OCI-LY1 (cell line): Measurements from ENCODE around the gene ATP2C1.

Experiments
- H2AFZ ChIP-seq: fragments of 200-600 bp; sonication (generic), shearing (Covaris generic); 2 replicates; pipeline ENCODE4 v1.6.0; 2014; ENCODE audit warnings: antibody characterized with exemption, mild to moderate bottlenecking, low read length
- H3F3A ChIP-seq: fragments of 200-600 bp; sonication (generic), shearing (Covaris generic); 2 replicates; pipeline ENCODE4 v1.6.0; 2014; ENCODE audit warnings: mild to moderate bottlenecking, antibody characterized with exemption, low read length, moderate library complexity; ENCODE audit not compliant: insufficient read depth
- H3K27ac ChIP-seq: fragments of 200-600 bp; sonication (generic); 2 replicates; pipeline ENCODE4 v1.5.1; 2014; ENCODE audit warnings: low read length, mixed run types, mild to moderate bottlenecking, low read depth; ENCODE audit not compliant: poor library complexity, severe bottlenecking
- H3K27me3 ChIP-seq: fragments of 200-600 bp; sonication (generic); 2 replicates; pipeline ENCODE4 v1.6.0; 2014; ENCODE audit warnings: antibody characterized with exemption, mild to moderate bottlenecking, low read length, moderate library complexity; ENCODE audit not compliant: insufficient read depth
- H3K36me3 ChIP-seq: fragments of 200-600 bp; sonication (generic); 2 replicates; pipeline ENCODE4 v1.6.1; 2014; ENCODE audit warnings: mild to moderate bottlenecking, antibody characterized with exemption, low read length, moderate library complexity, mixed read lengths; ENCODE audit not compliant: insufficient read depth
- H3K4me1 ChIP-seq: fragments of 200-600 bp; sonication (generic); 2 replicates; pipeline ENCODE4 v1.5.1; 2014; ENCODE audit warnings: mild to moderate bottlenecking, low read length, moderate library complexity; ENCODE audit not compliant: insufficient read depth, severe bottlenecking
- H3K4me2 ChIP-seq: fragments of 200-600 bp; sonication (generic), shearing (Covaris generic); 2 replicates; pipeline ENCODE4 v1.6.1; 2014; ENCODE audit warnings: low read length
- H3K4me3 ChIP-seq: fragments of 200-600 bp; sonication (generic); 2 replicates; pipeline ENCODE4 v1.5.1; 2014; ENCODE audit warnings: low read length, low read depth, mild to moderate bottlenecking, mixed read lengths; ENCODE audit not compliant: poor library complexity, severe bottlenecking
- H3K79me2 ChIP-seq: fragments of 200-600 bp; shearing (Covaris generic); 2 replicates; pipeline ENCODE4 v1.6.1; 2016; ENCODE audit warnings: mixed run types, low read length, mixed read lengths; ENCODE audit not compliant: insufficient read depth
- H3K9ac ChIP-seq: fragments of 200-600 bp; sonication (generic), shearing (Covaris generic); 2 replicates; pipeline ENCODE4 v1.6.1; 2014; ENCODE audit warnings: mild to moderate bottlenecking, low read length, mixed read lengths
- H3K9me2 ChIP-seq: fragments of 200-600 bp; sonication (generic), shearing (Covaris generic); 2 replicates; pipeline ENCODE4 v1.6.1; 2014; ENCODE audit warnings: low read depth, mild to moderate bottlenecking, low read length, mixed read lengths
- H3K9me3 ChIP-seq: fragments of 200-600 bp; shearing (Covaris generic); 2 replicates; pipeline ENCODE4 v1.6.1; 2014; ENCODE audit warnings: low read length, mixed read lengths
- H4K20me1 ChIP-seq: fragments of 200-600 bp; sonication (generic), shearing (Covaris generic); 2 replicates; pipeline ENCODE4 v1.6.0; 2016; ENCODE audit warnings: mild to moderate bottlenecking, low read length; ENCODE audit not compliant: insufficient read depth
- EZH2 ChIP-seq: fragments of 200-600 bp; sonication (generic), shearing (Covaris generic); IDR thresholded peaks from 2 replicates; pipeline ENCODE4 v1.8.0; 2017; ENCODE audit warnings: borderline replicate concordance, mixed run types, mild to moderate bottlenecking, antibody characterized with exemption, low read length, moderate library complexity, mixed read lengths
- TF ChIP-seq, protein P1 (sequence below): fragments of 200-600 bp; sonication (generic), shearing (Covaris generic); IDR thresholded peaks from 2 replicates; pipeline ENCODE4 v1.5.1; 2017; ENCODE audit warnings: mild to moderate bottlenecking, antibody characterized with exemption, low read length, moderate library complexity, mixed read lengths

ATP2C1 gene

GRCh38 chr3:130905551-130905950 lies 11.7 kb downstream of the ATP2C1 start:
- H3K9me2 ChIP-seq, result no peaks in the 10 kb centered on the region
- no peaks in the 10 kb centered on the region for H3F3A ChIP-seq
- H3K4me3 ChIP-seq, result no peak overlapping the region
- no peak overlapping the region for H2AFZ ChIP-seq
- peaks cover 12% of the 10 kb centered on the region; the same call in 1 of the 2 replicates for H3K9me3 ChIP-seq
- no peak overlapping the region for H3K4me2 ChIP-seq
- 0 out of 2 replicates have a peak, but pooled peaks cover 3% of the 10 kb centered on the region for H4K20me1 ChIP-seq
- no peak for TF ChIP-seq EZH2
- TF ChIP-seq, protein P1, sequence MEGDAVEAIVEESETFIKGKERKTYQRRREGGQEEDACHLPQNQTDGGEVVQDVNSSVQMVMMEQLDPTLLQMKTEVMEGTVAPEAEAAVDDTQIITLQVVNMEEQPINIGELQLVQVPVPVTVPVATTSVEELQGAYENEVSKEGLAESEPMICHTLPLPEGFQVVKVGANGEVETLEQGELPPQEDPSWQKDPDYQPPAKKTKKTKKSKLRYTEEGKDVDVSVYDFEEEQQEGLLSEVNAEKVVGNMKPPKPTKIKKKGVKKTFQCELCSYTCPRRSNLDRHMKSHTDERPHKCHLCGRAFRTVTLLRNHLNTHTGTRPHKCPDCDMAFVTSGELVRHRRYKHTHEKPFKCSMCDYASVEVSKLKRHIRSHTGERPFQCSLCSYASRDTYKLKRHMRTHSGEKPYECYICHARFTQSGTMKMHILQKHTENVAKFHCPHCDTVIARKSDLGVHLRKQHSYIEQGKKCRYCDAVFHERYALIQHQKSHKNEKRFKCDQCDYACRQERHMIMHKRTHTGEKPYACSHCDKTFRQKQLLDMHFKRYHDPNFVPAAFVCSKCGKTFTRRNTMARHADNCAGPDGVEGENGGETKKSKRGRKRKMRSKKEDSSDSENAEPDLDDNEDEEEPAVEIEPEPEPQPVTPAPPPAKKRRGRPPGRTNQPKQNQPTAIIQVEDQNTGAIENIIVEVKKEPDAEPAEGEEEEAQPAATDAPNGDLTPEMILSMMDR, result no peak
- peaks cover 13% of the 10 kb centered on the region for H3K36me3 ChIP-seq
- peaks cover 30% of the 10 kb centered on the region for H3K4me1 ChIP-seq
- H3K27me3 ChIP-seq, result no peaks in the 10 kb centered on the region
- H3K79me2 ChIP-seq, result peaks cover 94% of the 10 kb centered on the region
- no peak overlapping the region for H3K9ac ChIP-seq
- H3K27ac ChIP-seq, result no peak overlapping the region

GRCh38 chr3:130906374-130906995 lies 12.6 kb downstream of the ATP2C1 start:
- H3K27me3 ChIP-seq, result no peaks in the 10 kb centered on the region
- H3K4me2 ChIP-seq, result no peak overlapping the region
- H3F3A ChIP-seq, result no peaks in the 10 kb centered on the region
- H2AFZ ChIP-seq, result no peak overlapping the region
- peaks cover 20% of the 10 kb centered on the region for H3K4me1 ChIP-seq
- no peaks in the 10 kb centered on the region for H3K9me2 ChIP-seq
- peaks cover 13% of the 10 kb centered on the region for H3K36me3 ChIP-seq
- 0 out of 2 replicates have a peak, but pooled peaks cover 3% of the 10 kb centered on the region for H4K20me1 ChIP-seq
- H3K4me3 ChIP-seq, result no peak overlapping the region
- H3K9me3 ChIP-seq, result peaks cover 12% of the 10 kb centered on the region; the same call in 1 of the 2 replicates
- peaks cover 84% of the 10 kb centered on the region for H3K79me2 ChIP-seq
- TF ChIP-seq, protein P1, result no peak
- TF ChIP-seq EZH2, result no peak
- H3K9ac ChIP-seq, result no peak overlapping the region
- no peak overlapping the region for H3K27ac ChIP-seq

GRCh38 chr3:130907500-130907899 lies 13.6 kb downstream of the ATP2C1 start:
- Histone ChIP-seq H3K9ac (no peak overlapping the region), H3K9me2 (no peaks in the 10 kb centered on the region), H3K4me2 (no peak overlapping the region), H3K79me2 (peaks cover 74% of the 10 kb centered on the region), H2AFZ (no peak overlapping the region), H3K9me3 (peaks cover 12% of the 10 kb centered on the region; the same call in 1 of the 2 replicates), H3K4me3 (no peak overlapping the region), H3K4me1 (peaks cover 13% of the 10 kb centered on the region), H3K27ac (no peak overlapping the region), H3K36me3 (peaks cover 13% of the 10 kb centered on the region), H3K27me3 (no peaks in the 10 kb centered on the region), H4K20me1 (0 out of 2 replicates have a peak, but pooled peaks cover 3% of the 10 kb centered on the region), H3F3A (no peaks in the 10 kb centered on the region)
- TF ChIP-seq EZH2, result no peak
- TF ChIP-seq, protein P1, result no peak
